Fibroblast of the aortic adventitia (primary cell): ENCODE measurements around the gene KRT17. TPM values are rescaled to one million over a fixed set of nuclear protein-coding genes. Genes with fewer than 3 reads are reported as not detected.
"Not testable (repeated sequence)": the region's sequence is repeated elsewhere in the genome, so short reads cannot be mapped to it uniquely, and the experiment has no call there.

ENCODE experiments used
- DNase-seq: peaks from one replicate; pipeline ENCODE4 v3.0.0-alpha.2; 2010; ENCODE audit warnings: low read depth
- H3K4me3 ChIP-seq: 2 replicates; pipeline ENCODE4 v1.5.1; 2011; ENCODE audit warnings: low read depth, mild to moderate bottlenecking, control low read depth, low read length, moderate library complexity
- total RNA-seq: library from RNA; depleted of rRNA; stranded (reverse); fragments of >200 nt; gene quantifications from 2 replicates; pipeline ENCODE4 v1.2.3, GENCODE V29; 2012; ENCODE audit warnings: low replicate concordance
- TF ChIP-seq, protein P1 (sequence below): IDR thresholded peaks from 2 replicates; pipeline ENCODE4 v1.5.1; 2011; ENCODE audit warnings: mild to moderate bottlenecking, low read length, control low read depth, inconsistent platforms; ENCODE audit not compliant: insufficient read depth

KRT17 gene
- total RNA-seq, 1 donor: not detected

GRCh38 chr17:41593306-41593981 lies 30.9 kb downstream of the KRT17 start:
- H3K4me3 ChIP-seq: no peak overlapping the region
- TF ChIP-seq, protein P1, sequence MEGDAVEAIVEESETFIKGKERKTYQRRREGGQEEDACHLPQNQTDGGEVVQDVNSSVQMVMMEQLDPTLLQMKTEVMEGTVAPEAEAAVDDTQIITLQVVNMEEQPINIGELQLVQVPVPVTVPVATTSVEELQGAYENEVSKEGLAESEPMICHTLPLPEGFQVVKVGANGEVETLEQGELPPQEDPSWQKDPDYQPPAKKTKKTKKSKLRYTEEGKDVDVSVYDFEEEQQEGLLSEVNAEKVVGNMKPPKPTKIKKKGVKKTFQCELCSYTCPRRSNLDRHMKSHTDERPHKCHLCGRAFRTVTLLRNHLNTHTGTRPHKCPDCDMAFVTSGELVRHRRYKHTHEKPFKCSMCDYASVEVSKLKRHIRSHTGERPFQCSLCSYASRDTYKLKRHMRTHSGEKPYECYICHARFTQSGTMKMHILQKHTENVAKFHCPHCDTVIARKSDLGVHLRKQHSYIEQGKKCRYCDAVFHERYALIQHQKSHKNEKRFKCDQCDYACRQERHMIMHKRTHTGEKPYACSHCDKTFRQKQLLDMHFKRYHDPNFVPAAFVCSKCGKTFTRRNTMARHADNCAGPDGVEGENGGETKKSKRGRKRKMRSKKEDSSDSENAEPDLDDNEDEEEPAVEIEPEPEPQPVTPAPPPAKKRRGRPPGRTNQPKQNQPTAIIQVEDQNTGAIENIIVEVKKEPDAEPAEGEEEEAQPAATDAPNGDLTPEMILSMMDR: no peak
- DNase-seq: no peak

DNA sequence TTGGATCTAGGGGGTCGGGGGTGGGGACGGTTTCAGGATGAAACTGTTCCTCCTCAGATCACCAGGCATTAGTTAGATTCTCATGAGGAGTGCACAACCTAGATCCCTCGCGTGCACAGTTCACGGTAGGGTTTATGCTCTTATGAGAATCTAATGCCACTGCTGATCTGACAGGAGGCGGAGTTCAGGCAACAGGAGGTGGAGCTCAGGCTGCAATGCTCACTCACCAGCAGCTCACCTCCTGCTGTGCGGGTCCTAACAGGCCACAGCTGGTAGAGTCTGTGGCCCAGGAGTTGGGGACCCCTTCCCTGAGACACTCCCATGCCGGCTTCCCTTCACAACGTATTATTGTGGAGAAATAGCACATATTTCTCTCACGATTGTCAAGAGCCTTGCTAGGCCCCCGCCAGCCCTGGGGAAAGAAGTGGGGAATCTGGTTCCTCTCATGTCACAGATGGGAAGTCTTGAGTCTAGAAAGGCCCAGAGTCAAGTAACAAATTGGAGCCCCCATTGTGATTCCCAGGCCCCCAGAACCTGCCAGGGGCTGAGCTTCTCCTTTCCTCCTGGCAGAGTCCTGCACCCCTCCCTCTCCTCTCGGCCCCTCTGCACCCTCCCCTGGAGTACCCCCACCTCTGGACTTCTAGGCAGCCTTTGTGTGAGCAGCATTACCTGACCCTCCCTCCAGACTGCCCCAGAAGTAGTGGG lies 31.6 kb downstream of the KRT17 start:
- H3K4me3 ChIP-seq: no peak overlapping the region
- TF ChIP-seq, protein P1: no peak
- DNase-seq: no peak

- no peak for DNase-seq
- TF ChIP-seq, protein P1: no peak
- H3K4me3 ChIP-seq: no peak overlapping the region
Observed at GRCh38 chr17:41589301-41589700, 35.1 kb downstream of the KRT17 start.

GRCh38 chr17:41588126-41588810 lies 36.1 kb downstream of the KRT17 start:
- peak; percentile 64 for DNase-seq
- TF ChIP-seq, protein P1: no peak
- H3K4me3 ChIP-seq: no peak overlapping the region

- DNase-seq: no peak
- no peak within 1 kb of the TSS for H3K4me3 ChIP-seq
- TF ChIP-seq, protein P1: no peak
Observed at GRCh38 chr17:41586863-41587495, 37.4 kb downstream of the KRT17 start, which contains the start of gene KRT14. Gene KRT14, minus strand, starts transcription at chr17:41586895. Its CDS starts 61 bp downstream, at chr17:41586834.

GRCh38 chr17:41585301-41586056 lies 38.9 kb downstream of the KRT17 start:
- TF ChIP-seq, protein P1: no peak
- no peak for DNase-seq
- no peak overlapping the region for H3K4me3 ChIP-seq

DNA sequence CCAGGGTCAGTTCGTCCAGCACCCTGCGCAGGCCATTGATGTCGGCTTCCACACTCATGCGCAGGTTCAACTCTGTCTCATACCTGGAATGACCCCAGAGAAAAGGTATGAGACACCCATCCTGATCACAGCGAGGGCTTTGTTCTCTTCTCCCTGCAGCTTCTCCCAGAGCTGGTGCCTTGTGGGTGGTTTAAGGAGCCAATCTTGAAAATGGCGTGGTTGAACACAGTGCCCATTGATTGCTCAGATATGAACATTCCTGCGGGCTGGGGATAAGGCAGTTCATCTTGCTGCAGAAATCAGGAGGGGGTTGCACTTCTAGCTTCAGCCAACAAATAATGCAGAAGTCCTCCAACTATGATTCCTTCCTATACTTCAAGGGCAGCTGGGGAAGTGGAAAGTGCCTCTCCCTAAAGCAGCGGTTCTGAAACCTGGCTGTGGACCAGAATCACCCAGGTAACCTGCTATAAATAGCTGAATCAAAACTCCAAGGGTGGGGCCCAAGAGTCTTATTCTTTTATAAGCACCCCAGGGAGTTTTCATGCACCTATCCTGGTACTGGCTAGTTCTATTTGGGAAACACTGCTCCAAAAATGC lies 39.9 kb downstream of the KRT17 start:
- not testable (repeated sequence) for H3K4me3 ChIP-seq, DNase-seq
